HepG2 (cell line): ENCODE data around the gene FKBP10. TPM values are rescaled to one million over a fixed set of nuclear protein-coding genes. Genes with fewer than 3 reads are reported as not detected.

ENCODE experiments used
- GATAD1 ChIP-seq: IDR thresholded peaks from 2 replicates; pipeline ENCODE4 v1.6.1; 2016; ENCODE audit warnings: missing genetic modification reagents, missing compliant biosample characterization
- GPBP1L1 ChIP-seq: sonication (generic); formaldehyde crosslinking; IDR thresholded peaks from 2 replicates; pipeline ENCODE4 v1.5.0; 2020; ENCODE audit warnings: mild to moderate bottlenecking, missing genetic modification reagents
- HNRNPL ChIP-seq: fragments of 200-400 bp; formaldehyde crosslinking; IDR thresholded peaks from 2 replicates; pipeline ENCODE4 v1.6.1; 2017; ENCODE audit warnings: mild to moderate bottlenecking, low read depth, low read length
- KDM1A ChIP-seq: IDR thresholded peaks from 2 replicates; pipeline ENCODE4 v1.6.1; 2016; ENCODE audit warnings: missing compliant biosample characterization
- LRRFIP1 ChIP-seq: sonication (generic); formaldehyde crosslinking; conservative IDR thresholded peaks from 2 replicates; pipeline ENCODE4 v1.4.0; 2020; ENCODE audit warnings: missing genetic modification reagents
- MTA1 ChIP-seq: sonication (generic); formaldehyde crosslinking; IDR thresholded peaks from 2 replicates; pipeline ENCODE4 v1.4.0; 2020; ENCODE audit warnings: missing genetic modification reagents, mild to moderate bottlenecking, borderline replicate concordance
- SP140L ChIP-seq: sonication (generic); formaldehyde crosslinking; IDR thresholded peaks from 2 replicates; pipeline ENCODE4 v1.4.0; 2020; ENCODE audit warnings: missing genetic modification reagents, borderline replicate concordance
- ZFP82 ChIP-seq: sonication (generic); formaldehyde crosslinking; IDR thresholded peaks from 2 replicates; pipeline ENCODE4 v1.5.1; 2020; ENCODE audit warnings: mild to moderate bottlenecking, missing genetic modification reagents, borderline replicate concordance
- ZNF234 ChIP-seq: sonication (generic); formaldehyde crosslinking; conservative IDR thresholded peaks from 2 replicates; pipeline ENCODE4 v1.5.1; 2020; ENCODE audit warnings: mild to moderate bottlenecking, missing genetic modification reagents
- ZNF331 ChIP-seq: sonication (generic); formaldehyde crosslinking; IDR thresholded peaks from 2 replicates; pipeline ENCODE4 v1.4.0; 2020; ENCODE audit warnings: missing genetic modification reagents
- ZNF337 ChIP-seq: sonication (generic); formaldehyde crosslinking; IDR thresholded peaks from 2 replicates; pipeline ENCODE4 v1.5.1; 2020; ENCODE audit warnings: missing genetic modification reagents, low read depth, mild to moderate bottlenecking, borderline replicate concordance
- ZNF484 ChIP-seq: sonication (generic); formaldehyde crosslinking; IDR thresholded peaks from 2 replicates; pipeline ENCODE4 v1.5.1; 2020; ENCODE audit warnings: mild to moderate bottlenecking, low read depth, missing genetic modification reagents, borderline replicate concordance
- ZNF510 ChIP-seq: sonication (generic); formaldehyde crosslinking; IDR thresholded peaks from 2 replicates; pipeline ENCODE4 v1.4.0; 2020; ENCODE audit warnings: low read depth, mild to moderate bottlenecking, missing genetic modification reagents
- ZNF557 ChIP-seq: sonication (generic); formaldehyde crosslinking; IDR thresholded peaks from 2 replicates; pipeline ENCODE4 v1.4.0; 2020; ENCODE audit warnings: missing genetic modification reagents
- ZSCAN21 ChIP-seq: sonication (generic); formaldehyde crosslinking; IDR thresholded peaks from 2 replicates; pipeline ENCODE4 v1.8.0; 2022; ENCODE audit warnings: mild to moderate bottlenecking, missing genetic modification reagents, moderate library complexity, borderline replicate concordance
- polyA plus RNA-seq, 8 experiments: library from polyadenylated mRNA; depleted of rRNA in 3 of 8; stranded (reverse) in 7 of 8; unstranded in 1 of 8; fragments of >200 nt; fragmentation: Illumina TruSeq in 4 of 8; extraction: Trizol in 4 of 8; gene quantifications; 2 replicates each; pipeline versions ENCODE4 v1.2.1 to v1.2.3, GENCODE V29; 2011 to 2016; ENCODE audit warnings: low read depth in 4 of 8, missing spikeins in 1 of 8, mixed read lengths in 1 of 8; ENCODE audit not compliant: insufficient read depth in 1 of 8
- total RNA-seq, 5 experiments: library from RNA; depleted of rRNA; stranded (reverse); fragments of >200 nt; fragmentation: Illumina TruSeq; extraction: Trizol; gene quantifications; 2 replicates each; pipeline ENCODE4 v1.2.3, GENCODE V29; 2016; ENCODE audit warnings: low read depth in 1 of 5
- TF ChIP-seq, protein P1 (sequence below): sonication (generic); formaldehyde crosslinking; IDR thresholded peaks from 2 replicates; pipeline ENCODE4 v1.8.1; 2023; ENCODE audit warnings: mild to moderate bottlenecking, moderate library complexity, missing genetic modification reagents
- TF ChIP-seq, protein P2 (sequence below): sonication (generic); formaldehyde crosslinking; IDR thresholded peaks from 2 replicates; pipeline ENCODE4 v1.8.1; 2023; ENCODE audit warnings: missing genetic modification reagents, mild to moderate bottlenecking, borderline replicate concordance
- TF ChIP-seq, protein P3 (sequence below): sonication (generic); formaldehyde crosslinking; IDR thresholded peaks from 2 replicates; pipeline ENCODE4 v1.4.0; 2020; ENCODE audit warnings: missing genetic modification reagents

FKBP10 gene
- total and polyA plus RNA-seq, 2 of the 13 experiments (the other 11 are each of a cell fraction or from before 2014, with no cell fraction given), result 149 to 573 TPM

DNA sequence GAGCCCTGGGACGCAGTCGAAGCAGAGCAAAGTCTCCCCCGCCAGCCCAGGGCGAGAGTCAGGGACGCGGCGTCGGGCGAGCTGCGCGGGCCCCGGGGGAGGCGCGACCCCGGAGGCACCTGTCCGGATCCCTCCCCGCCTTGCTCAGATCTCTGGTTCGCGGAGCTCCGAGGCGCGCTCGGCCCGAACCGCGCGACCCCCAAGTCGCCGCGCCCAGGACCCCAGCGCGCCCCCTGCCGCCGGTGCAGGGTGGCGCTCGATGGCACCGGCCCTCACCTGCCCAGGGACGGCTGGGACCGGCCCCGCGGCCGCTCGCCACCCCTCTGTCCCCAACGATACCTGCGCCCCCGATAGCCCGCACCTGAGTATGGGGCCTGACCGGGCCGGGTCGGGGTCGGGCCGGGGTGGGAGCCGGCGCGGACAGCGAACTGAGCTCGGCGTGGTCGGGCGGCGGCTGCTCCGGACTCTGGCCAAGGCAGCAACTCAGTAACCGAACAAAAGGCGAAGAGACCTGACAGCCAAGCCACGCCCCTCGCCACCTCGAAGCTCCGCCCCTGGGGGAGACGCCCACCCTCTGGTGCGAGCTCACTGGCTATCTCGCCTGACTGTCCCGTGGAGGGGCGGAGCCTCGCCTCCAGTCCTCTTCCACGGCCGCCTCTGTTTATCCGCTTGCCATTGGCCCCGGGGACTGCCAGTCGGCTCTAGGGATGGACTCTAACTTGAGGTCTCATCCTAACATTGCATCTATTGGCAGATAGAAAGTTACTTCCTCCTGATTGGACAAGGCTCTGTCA is 26.4 kb upstream of the FKBP10 start, which contains the start of gene JUP (continued):
- TF ChIP-seq, protein P1, sequence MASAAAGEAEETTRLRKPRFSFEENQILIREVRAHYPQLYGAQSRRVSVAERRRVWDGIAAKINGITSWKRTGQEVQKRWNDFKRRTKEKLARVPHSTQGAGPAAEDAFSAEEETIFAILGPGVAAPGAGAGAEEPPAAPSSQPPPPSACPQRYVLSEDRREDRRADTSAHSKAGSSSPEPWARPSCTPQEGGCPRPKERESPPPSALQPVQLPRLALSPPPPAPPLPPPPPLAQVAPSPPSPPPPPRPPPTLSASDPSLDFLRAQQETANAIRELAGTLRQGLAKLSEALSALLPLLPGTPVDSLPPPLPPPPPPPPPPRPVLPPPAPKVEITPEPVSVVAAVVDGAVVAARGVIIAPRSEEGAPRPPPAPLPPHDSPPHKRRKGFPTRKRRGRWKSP, result no peak; the same call in 1 of the 2 replicates
- no peak for TF ChIP-seq ZNF484
- no peak for TF ChIP-seq ZNF557 (CRISPR knock-in tag)
- TF ChIP-seq ZNF234 (CRISPR knock-in tag), result no peak
- no peak for TF ChIP-seq ZNF510 (CRISPR knock-in tag)
- no peak for TF ChIP-seq HNRNPL
- TF ChIP-seq LRRFIP1, result no peak
- 0 out of 2 replicates have a peak, but pooled peaks have one; percentile 9 for TF ChIP-seq ZNF331
- no peak for TF ChIP-seq GPBP1L1 (CRISPR knock-in tag)
- TF ChIP-seq MTA1 (CRISPR knock-in tag), result peak; percentile 31; the same call in 1 of the 2 replicates
- TF ChIP-seq, protein P2, sequence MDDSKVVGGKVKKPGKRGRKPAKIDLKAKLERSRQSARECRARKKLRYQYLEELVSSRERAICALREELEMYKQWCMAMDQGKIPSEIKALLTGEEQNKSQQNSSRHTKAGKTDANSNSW, result no peak; the same call in 1 of the 2 replicates
- TF ChIP-seq ZFP82, result no peak; the same call in 1 of the 2 replicates
- no peak for TF ChIP-seq SP140L (CRISPR knock-in tag)
- TF ChIP-seq ZSCAN21 (CRISPR knock-in tag), result no peak
- TF ChIP-seq ZNF337 (CRISPR knock-in tag), result peak; percentile 83; the same call in 1 of the 2 replicates
- peak; percentile 95 for TF ChIP-seq KDM1A (CRISPR knock-in tag)
- 0 out of 2 replicates have a peak, but pooled peaks have one; percentile 51 for TF ChIP-seq GATAD1 (CRISPR knock-in tag)
- TF ChIP-seq, protein P3, sequence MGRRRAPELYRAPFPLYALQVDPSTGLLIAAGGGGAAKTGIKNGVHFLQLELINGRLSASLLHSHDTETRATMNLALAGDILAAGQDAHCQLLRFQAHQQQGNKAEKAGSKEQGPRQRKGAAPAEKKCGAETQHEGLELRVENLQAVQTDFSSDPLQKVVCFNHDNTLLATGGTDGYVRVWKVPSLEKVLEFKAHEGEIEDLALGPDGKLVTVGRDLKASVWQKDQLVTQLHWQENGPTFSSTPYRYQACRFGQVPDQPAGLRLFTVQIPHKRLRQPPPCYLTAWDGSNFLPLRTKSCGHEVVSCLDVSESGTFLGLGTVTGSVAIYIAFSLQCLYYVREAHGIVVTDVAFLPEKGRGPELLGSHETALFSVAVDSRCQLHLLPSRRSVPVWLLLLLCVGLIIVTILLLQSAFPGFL (CRISPR knock-in tag), result 0 out of 2 replicates have a peak, but pooled peaks have one; percentile 68
